IPS-15b (cell line): Measurements from ENCODE around the gene TTC9B.

ENCODE experiments used
- H3K27me3 ChIP-seq: one replicate; pipeline ENCODE4 v1.6.1; 2013; ENCODE audit warnings: low read length; ENCODE audit not compliant: control insufficient read depth, insufficient read depth
- H3K36me3 ChIP-seq: one replicate; pipeline ENCODE4 v1.6.1; 2013; ENCODE audit warnings: low read length; ENCODE audit not compliant: control insufficient read depth, insufficient read depth
- H3K4me1 ChIP-seq: one replicate; pipeline ENCODE4 v1.6.1; 2013; ENCODE audit warnings: mild to moderate bottlenecking, low read length; ENCODE audit not compliant: control insufficient read depth, insufficient read depth
- H3K4me3 ChIP-seq: one replicate; pipeline ENCODE4 v1.5.1; 2013; ENCODE audit warnings: low read depth, low read length
- H3K9ac ChIP-seq: one replicate; pipeline ENCODE4 v1.6.1; 2013; ENCODE audit warnings: low read depth, mild to moderate bottlenecking, low read length
- H3K9me3 ChIP-seq: one replicate; pipeline ENCODE4 v1.6.1; 2013; ENCODE audit warnings: mild to moderate bottlenecking, low read length; ENCODE audit not compliant: control insufficient read depth, insufficient read depth

Gene TTC9B

DNA sequence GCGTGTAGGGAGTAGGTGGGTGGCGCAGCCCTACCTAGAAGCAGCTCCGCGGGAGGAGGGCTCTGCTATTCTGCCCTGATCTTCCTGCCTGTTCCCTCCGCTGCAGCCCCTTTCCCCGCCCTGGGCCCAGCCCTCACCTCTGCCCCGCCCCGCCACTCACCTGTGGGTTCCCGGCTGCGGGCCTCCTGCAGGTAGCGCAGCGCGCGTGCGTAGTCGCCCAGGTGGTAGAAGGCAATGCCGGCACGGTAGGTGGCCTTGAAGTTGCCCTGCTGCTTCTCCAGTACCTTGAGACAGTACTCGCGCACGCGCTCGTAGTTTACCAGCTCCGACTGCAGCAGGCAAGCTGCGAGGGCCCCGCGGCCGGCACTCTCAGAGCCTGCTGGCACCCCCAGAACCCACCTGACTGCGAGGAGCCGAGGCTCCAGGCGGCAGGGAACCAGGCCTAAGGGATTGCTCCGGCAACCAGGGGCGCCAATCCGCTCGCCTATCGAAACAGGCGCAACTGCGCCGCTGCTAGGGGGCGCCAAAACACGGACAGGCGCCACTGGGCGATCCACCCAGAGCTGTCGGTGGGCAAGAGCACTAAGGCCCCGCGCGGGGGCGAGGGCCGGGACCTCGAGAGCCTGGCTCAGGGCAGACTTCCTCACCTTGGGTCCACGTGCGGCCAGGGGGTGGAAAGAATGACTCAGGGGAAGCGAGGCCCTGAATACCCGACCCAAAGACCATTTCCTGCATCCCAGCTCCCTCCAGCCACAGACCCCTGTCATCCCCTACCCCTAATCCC, 965 bp downstream of the TTC9B start:
- Histone ChIP-seq H3K4me3 (peak overlapping the region; percentile 54), H3K9ac (no peak overlapping the region), H3K36me3 (no peaks in the 10 kb centered on the region), H3K4me1 (no peaks in the 10 kb centered on the region), H3K27me3 (peaks cover 20% of the 10 kb centered on the region), H3K9me3 (no peaks in the 10 kb centered on the region)

GRCh38 chr19:40216777-40217026, 1.5 kb downstream of the TTC9B start:
- Histone ChIP-seq H3K36me3 (peaks cover 3% of the 10 kb centered on the region), H3K4me1 (no peaks in the 10 kb centered on the region), H3K27me3 (peaks cover 20% of the 10 kb centered on the region), H3K9ac (no peak overlapping the region), H3K4me3 (peak overlapping the region; percentile 54), H3K9me3 (no peaks in the 10 kb centered on the region)

DNA sequence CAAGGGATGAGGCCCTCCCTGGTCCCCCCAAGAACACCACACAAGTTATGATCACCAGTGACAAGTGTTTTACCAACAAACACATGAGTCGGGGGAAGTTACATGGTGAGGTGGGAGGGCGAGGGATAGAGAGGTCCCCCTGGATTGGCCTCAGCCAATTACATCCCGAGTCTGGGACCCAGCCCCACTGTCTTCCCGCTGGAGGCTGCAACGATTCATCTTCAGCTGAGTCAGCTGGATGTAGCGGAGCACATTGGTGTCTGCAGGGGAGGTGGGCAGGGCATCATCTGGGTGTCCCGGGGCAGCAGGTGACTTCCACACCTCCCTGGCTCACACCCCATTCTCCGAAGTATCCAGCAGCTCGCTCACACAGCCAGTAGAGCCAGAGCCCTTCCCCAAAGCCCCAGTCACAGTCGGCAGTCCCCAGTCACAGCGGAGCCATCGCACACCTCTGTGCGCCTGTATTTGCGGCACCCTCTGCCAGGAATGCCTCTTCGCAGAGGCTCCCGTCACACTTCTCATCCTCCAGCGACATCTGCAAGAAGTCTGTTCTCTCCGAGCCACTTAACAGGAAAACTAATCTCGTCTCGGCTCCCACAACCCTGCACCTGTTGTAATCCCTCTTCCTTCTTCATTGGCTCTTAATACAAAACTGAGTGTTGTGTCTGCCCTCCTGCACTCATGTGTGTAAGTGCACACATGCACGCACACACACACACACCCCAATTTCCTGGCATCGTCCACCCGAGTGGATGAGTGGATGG, 2.0 kb downstream of the TTC9B start:
- H3K9me3 ChIP-seq, result no peaks in the 10 kb centered on the region
- peaks cover 3% of the 10 kb centered on the region for H3K36me3 ChIP-seq
- H3K4me1 ChIP-seq, result no peaks in the 10 kb centered on the region
- no peak overlapping the region for H3K9ac ChIP-seq
- peaks cover 20% of the 10 kb centered on the region for H3K27me3 ChIP-seq
- H3K4me3 ChIP-seq, result peak overlapping the region; percentile 54

DNA sequence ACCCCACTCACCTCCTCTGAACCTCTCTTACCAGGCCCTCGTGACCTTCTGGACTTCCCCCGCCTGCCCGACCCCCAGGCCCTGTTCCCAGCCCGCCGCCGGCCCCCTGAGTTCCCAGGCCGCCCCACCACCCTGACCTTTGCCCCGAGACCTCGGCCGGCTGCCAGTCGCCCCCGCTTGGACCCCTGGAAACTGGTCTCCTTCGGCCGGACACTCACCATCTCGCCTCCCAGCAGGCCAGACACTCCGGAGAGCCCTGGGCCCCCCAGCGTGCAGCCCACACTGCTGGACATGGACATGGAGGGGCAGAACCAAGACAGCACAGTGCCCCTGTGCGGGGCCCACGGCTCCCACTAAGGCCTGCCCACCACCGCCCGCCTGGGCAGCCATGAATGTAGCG, 3.2 kb downstream of the TTC9B start:
- no peaks in the 10 kb centered on the region for H3K4me1 ChIP-seq
- H3K4me3 ChIP-seq, result no peak overlapping the region
- H3K36me3 ChIP-seq, result peaks cover 3% of the 10 kb centered on the region
- peaks cover 20% of the 10 kb centered on the region for H3K27me3 ChIP-seq
- H3K9me3 ChIP-seq, result no peaks in the 10 kb centered on the region
- no peak overlapping the region for H3K9ac ChIP-seq

- no peak overlapping the region for H3K4me3 ChIP-seq
- peaks cover 3% of the 10 kb centered on the region for H3K36me3 ChIP-seq
- H3K9ac ChIP-seq, result no peak overlapping the region
- peaks cover 13% of the 10 kb centered on the region for H3K27me3 ChIP-seq
- H3K9me3 ChIP-seq, result no peaks in the 10 kb centered on the region
- H3K4me1 ChIP-seq, result no peaks in the 10 kb centered on the region
These were observed 4.2 kb downstream of the TTC9B start for GRCh38 chr19:40213882-40214570.

DNA sequence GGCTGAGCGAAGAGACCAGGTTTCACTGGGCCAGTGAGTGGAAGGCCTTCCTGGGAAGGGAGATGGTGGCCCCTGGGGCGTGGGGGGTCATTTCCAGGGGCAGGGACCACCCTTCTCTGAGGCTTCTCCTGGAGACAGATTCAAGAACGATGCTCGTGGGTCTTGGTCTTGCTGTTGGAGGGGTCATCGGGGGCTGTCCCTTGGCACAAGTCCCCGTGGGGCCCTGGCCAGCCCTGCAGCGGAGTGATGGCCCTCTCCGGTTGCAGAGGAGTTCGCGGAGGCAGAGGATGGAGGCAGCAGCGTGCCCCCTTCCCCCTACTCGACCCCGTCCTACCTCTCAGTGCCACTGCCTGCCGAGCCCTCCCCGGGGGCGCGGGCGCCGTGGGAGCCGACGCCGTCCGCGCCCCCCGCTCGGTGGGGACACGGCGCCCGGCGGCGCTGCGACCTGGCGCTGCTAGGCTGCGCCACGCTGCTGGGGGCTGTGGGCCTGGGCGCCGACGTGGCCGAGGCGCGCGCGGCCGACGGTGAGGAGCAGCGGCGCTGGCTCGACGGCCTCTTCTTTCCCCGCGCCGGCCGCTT, 4.8 kb downstream of the TTC9B start:
- H3K9ac ChIP-seq, result no peak overlapping the region
- H3K36me3 ChIP-seq, result peaks cover 3% of the 10 kb centered on the region
- peaks cover 9% of the 10 kb centered on the region for H3K27me3 ChIP-seq
- no peak overlapping the region for H3K4me3 ChIP-seq
- H3K9me3 ChIP-seq, result no peaks in the 10 kb centered on the region
- H3K4me1 ChIP-seq, result no peaks in the 10 kb centered on the region

DNA sequence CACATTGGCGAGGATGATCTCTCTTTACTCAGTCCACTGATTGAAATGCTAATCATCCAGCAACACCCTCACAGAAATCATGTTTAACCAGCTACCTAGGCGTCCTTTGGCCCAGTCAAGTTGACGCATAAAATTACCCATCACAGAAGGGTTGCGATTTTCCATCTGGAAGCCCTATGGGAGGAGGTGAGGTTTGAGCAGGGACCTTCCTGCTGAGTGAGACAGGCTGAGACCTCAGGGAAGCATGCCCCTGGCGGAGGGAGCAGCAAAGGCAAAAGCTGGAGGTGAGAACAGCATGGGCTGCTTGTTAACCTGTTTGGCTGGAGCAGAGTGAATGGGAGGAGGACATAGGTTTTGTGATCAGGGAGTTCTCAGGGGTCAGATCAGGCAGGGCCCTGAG, 7.3 kb downstream of the TTC9B start:
- Histone ChIP-seq H3K36me3 (peaks cover 3% of the 10 kb centered on the region), H3K27me3 (no peaks in the 10 kb centered on the region), H3K4me1 (no peaks in the 10 kb centered on the region), H3K9me3 (no peaks in the 10 kb centered on the region), H3K9ac (no peak overlapping the region), H3K4me3 (no peak overlapping the region)

- Histone ChIP-seq H3K36me3 (peaks cover 3% of the 10 kb centered on the region), H3K27me3 (no peaks in the 10 kb centered on the region), H3K9me3 (no peaks in the 10 kb centered on the region), H3K4me3 (no peak overlapping the region), H3K4me1 (peaks cover 3% of the 10 kb centered on the region), H3K9ac (no peak overlapping the region)
These were observed 9.6 kb downstream of the TTC9B start for GRCh38 chr19:40208602-40209001.

- no peaks in the 10 kb centered on the region for H3K27me3 ChIP-seq
- H3K9me3 ChIP-seq, result no peaks in the 10 kb centered on the region
- peaks cover 3% of the 10 kb centered on the region for H3K4me1 ChIP-seq
- no peaks in the 10 kb centered on the region for H3K36me3 ChIP-seq
- H3K9ac ChIP-seq, result no peak overlapping the region
- H3K4me3 ChIP-seq, result no peak overlapping the region
These were observed 12.4 kb downstream of the TTC9B start for GRCh38 chr19:40205760-40206159.

GRCh38 chr19:40204381-40204780, 13.8 kb downstream of the TTC9B start:
- Histone ChIP-seq H3K9ac (no peak overlapping the region), H3K36me3 (no peaks in the 10 kb centered on the region), H3K27me3 (no peaks in the 10 kb centered on the region), H3K4me1 (peaks cover 3% of the 10 kb centered on the region), H3K9me3 (no peaks in the 10 kb centered on the region), H3K4me3 (no peak overlapping the region)

- no peak overlapping the region for H3K4me3 ChIP-seq
- peaks cover 3% of the 10 kb centered on the region for H3K36me3 ChIP-seq
- no peak overlapping the region for H3K9ac ChIP-seq
These were observed 17.7 kb downstream of the TTC9B start for GRCh38 chr19:40200341-40201099.

More at GRCh38 chr19:40200341-40201099, 17.7 kb downstream of the TTC9B start:
- Histone ChIP-seq H3K9me3 (no peaks in the 10 kb centered on the region), H3K4me1 (peaks cover 1% of the 10 kb centered on the region), H3K27me3 (no peaks in the 10 kb centered on the region)
